IPS DF 4.7 (cell line): Measurements from ENCODE around the gene RNF227.
"Not testable (repeated sequence)": the region's sequence is repeated elsewhere in the genome, so short reads cannot be mapped to it uniquely, and the experiment has no call there.

Source experiments
- DNase-seq: peaks from one replicate; pipeline ENCODE4 v3.0.0-alpha.2; 2013; ENCODE audit warnings: low spot score; ENCODE audit errors: extremely low read depth

The RNF227 gene

GRCh38 chr17:7915611-7916384 is at the start of gene RNF227:
RNF227 (minus strand) TSS chr17:7916289; CDS start chr17:7916195, 94 bp downstream.
- DNase-seq: no peak

DNA sequence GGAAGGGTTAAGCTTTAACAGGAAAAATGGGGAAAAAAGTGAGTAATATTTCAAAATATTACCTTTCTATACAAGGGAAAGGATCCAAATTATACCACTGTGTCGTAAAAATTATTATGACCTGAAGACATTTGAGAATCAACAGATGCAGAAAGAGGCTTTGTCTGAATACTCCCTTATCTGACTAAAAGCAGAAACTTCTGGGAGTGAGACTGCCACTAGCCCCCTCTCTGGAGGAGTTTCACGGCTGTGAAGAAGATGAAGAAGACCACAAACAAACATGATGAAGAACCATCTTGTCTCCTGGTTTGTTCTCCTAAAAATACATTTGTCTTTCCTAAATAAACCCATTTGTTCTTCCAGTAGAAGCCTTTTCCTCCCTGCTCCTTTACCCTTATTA is 45.3 kb upstream of the RNF227 start:
- no peak for DNase-seq

DNA sequence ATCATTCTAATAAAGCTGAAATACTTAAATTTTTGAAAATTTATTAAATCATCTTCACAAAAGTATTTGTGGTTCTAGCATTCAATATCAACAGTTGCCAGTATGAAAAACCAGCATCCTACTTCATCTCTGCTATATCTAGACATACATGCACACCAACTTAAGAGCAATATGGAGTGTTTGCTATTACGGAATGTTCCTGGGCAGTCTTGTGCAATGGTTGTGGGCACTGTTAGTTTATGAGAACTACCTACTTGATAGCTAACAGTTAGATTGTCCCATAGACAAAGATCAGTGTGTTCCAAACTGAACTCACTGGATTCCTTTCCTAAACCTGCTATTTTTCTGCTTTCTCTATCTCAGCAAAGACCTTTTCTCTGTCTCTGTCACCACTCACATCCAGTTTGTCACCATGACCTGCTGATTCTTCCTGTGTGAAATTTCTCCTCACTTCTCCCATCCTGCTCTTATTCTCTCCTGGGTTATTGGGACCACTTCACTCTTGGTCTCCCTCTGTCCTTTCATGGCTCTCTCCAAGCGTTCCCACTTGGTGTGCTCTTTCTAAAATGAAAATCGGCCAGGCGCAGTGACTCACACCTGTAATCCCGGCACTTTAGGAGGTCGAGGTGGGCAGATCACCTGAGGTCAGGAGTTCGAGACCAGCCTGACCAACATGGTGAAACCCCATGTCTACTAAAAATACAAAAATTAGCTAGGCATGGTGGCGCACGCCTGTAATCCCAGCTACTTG is 43.6 kb upstream of the RNF227 start:
- DNase-seq: no peak

DNA sequence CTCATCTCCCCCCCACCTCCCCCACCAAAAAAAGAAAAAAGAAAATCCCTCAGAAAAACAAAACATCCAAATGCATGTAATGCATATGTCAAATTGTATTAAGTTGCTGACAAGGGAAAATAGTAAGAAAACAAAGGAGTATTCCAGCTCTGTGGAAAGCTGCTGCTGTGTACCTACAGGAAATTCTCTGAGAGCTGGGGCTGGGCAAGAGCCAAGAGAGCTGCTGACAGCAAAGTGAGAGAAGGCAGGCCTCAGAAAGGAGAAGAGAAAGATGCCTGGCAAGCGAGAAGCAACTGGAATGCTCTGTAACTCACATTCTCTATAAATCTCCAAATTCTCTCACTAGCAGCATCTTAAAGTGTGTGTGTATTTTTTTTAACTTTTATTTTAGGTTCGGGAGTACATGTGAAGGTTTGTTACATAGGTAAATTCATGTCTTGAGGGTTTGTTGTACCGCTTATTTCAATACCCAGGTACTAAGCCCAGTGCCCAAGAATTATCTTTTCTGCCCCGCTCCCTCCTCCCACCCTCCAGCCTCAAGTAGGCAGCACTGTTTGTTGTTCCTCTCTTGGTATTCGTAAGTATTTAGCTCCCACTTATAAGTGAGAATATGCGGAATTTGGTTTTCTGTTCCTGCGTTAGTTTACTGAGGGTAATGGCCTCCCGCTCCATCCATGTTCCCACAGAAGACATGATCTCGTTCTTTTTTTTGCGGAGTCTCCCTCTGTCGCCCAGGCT is 40.3 kb upstream of the RNF227 start:
- DNase-seq: no peak

DNA sequence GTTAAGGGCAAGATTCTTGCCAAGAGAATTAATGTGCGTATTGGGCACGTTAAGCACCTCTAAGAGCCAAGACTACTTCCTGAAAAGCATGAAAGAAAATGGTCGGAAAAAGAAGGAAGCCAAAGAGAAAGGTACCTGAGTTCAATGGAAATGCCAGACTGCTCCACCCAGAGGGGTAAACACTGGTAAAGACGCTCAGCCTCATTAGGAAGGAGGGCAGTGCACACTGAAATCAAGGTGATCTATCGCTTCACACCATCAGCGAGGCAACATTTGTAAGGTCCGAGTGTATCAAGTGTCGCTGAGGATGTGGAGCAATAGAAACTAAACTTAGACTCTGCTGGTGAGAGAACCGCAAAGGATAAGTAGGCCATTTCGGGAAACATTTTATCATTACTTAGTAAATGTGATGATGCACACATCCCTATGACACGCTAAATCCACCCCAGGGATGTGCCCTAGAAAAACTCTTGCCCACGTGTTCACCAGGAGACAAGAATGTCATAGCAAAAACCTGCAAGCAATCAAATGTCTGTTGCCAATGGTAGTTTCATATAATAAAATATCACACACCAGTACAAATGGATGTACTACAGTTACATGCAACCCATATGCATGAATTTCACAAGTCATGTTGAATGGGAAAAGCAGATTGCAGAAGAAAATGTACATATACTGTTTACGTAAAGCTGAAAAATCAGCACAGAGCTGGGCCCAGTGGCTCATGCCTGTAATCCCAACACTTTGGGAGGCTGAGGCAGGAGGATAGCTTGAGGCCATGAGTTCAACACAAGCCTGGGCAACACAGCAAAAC is 39.5 kb upstream of the RNF227 start:
- no peak for DNase-seq

- not testable (repeated sequence) for DNase-seq
Observed at GRCh38 chr17:7953266-7953665, 37.2 kb upstream of the RNF227 start.

DNA sequence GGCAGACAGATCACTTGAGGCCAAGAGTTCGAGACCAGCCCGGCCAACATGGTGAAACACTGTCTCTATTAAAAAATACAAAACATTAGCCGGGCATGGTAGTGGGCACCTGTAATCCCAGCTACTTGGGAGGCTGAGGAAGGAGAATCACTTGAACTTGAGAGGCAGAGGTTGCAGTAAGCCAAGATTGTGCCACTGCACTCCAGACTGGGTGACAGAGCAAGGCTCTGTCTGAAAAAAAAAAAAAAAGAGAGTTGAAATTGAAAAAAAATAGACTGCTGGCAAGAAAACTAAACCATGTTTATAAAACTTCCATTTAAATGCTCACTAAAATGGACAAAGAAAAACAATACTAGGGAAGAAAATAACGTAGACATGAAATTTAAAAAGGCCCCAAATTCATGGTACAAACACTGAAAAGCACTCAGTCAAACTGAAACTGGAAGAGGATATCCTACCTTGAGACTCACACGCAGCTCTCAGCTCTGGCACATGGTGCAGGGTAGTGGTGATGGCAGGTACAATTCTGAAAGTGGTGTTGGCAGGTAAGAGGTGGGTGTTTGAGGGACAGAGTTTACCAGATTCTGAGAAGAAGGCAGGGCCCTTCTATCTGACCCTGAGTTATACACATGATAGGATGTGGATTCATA is 35.2 kb upstream of the RNF227 start:
- DNase-seq: no peak

DNA sequence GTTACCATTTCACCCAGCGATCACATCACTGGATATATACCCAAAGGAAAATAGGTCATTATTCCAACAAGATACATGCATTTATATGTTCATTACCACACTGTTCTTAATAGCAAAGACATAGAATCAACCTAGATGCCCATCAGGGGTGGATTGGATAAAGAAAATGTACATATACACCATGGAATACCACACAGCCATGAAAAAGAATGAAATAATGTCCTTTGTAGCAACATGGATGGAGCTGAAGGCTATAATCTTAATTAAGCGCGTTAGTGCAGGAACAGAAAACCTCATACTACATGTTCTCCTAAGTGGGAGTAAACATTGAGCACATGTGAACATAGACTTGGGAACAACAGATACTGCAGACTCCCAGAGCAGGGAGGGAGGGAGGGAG is 34.5 kb upstream of the RNF227 start:
- DNase-seq: no peak

DNA sequence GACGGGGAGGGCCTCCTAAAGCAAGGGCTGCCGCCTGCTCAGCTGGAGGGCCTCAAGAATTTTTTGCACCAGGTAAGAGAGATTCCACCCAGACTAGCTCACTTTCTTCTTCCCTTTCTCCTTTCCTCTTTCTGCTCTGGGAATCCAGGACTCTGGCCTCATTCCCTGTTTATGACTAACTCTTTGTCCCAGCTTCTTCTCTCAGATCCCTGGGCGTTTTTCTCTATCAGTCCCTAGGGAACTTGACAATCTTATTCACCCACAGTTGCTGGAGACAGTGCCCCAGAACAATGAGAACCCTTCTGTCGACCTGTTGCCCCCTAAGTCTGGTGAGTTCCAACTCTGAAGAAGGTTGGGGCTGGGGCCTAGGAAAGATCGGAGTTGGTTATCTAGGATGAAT is 31.6 kb upstream of the RNF227 start:
- DNase-seq: no peak

DNA sequence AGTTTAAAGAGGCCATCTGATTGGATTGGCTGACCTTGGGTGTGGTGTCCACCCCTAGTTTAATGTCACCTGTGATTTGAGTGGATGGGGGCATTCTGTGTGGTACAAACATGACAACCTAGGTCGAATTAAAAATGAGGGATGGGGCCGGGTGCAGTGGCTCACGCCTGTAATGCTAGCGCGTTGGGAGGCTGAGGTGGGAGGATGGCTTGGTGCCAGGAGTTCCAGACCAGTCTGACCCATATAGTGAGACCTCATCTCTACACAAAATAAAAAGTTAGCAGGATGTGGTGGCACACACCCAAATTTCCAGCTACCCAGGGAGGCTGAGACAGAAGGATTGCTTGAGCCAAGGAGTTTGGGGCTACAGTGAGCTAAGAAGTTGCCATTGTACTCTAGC is 30.4 kb upstream of the RNF227 start:
- DNase-seq: no peak

DNA sequence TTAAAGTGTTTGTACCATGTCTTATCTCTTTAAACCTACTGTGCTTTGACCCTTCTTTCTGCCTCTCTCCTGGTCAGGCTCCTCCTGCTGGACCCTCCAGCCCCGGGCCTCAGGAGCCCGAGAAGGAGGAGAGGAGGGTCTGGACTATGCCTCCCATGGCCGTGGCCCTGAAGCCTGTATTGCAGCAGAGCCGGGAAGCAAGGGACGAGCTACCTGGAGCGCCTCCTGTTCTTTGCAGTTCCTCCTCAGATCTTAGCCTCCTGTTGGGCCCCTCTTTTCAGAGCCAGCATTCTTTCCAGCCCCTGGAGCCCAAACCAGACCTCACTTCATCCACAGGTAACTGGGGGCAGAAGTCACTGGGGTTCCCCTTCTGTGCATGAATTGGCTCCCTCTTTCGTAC is 29.6 kb upstream of the RNF227 start:
- no peak for DNase-seq

DNA sequence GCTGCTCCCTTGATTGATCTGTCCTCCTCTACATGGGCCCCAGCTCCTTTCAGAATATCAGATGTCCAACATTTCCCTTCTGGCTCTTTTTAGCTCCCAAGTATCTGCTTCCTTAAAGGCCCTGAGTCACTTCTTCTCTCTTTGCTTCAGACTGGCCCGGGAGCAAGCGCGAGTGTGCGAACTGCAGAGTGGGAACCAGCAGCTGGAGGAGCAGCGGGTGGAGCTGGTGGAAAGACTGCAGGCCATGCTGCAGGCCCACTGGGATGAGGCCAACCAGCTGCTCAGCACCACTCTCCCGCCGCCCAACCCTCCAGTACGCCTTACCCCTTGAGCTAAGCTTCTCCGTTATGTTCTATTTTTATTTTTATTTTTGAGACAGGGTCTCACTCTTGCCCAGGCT is 28.2 kb upstream of the RNF227 start:
- DNase-seq: no peak

- DNase-seq: no peak
Observed at GRCh38 chr17:7943291-7943690, 27.2 kb upstream of the RNF227 start.

DNA sequence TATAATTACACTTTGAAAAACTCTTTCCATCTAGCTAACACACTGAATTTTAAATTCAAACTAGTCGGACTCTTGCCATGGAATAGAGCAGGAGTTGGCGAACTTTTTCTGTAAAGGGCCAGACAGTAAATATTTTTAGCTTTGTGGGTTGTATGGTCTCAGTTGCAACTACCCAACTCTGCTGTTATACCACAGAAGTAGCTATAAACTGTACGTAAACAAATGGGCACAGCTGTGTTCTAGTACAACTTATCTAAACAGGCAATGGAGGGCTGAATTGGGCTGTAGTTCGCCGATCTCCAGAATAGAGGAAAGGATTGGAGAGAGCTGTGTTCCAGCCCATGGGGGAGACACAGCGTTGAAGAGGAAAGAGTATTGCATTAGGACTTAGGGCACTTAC is 24.7 kb upstream of the RNF227 start:
- DNase-seq: no peak

DNA sequence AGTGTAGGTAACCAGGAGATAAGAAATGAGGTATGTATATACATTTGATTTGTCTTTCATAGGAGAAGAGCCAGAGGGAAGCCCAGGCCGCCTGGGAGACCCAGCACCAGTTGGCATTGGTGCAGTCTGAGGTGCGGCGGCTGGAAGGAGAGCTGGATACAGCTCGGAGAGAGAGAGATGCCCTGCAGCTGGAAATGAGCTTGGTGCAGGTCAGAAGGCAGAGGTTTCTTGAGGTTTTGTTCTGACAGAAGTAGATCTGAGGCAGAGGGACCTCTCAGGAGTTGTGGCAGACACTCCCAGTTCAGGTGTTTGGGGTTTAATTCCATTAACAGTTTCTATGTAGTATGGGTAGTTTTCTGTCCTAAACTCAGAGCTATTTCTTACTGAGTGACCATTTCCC is 23.9 kb upstream of the RNF227 start:
- DNase-seq: no peak

DNA sequence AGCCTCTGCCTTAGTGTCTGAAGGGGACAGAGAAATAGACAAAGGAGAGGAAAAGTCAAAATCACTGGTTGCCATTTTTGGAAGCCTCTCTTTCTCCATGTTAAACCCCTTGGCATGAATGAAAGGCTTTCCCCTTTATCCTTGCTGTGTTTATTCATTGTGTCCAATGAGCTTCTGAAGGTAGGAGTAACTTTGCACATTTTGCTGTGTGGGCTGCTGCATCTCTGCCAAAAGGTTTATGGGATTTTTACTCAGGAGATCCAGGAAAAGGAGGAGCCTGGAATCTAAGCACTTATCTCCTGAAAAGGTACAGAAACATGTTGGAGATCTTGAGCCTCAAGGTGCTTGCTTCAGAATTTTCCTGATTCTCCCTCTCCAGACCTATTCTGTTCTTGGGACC is 19.8 kb upstream of the RNF227 start:
- no peak for DNase-seq

- no peak for DNase-seq
Observed at GRCh38 chr17:7932949-7933348, 16.9 kb upstream of the RNF227 start.

- DNase-seq: no peak
Observed at GRCh38 chr17:7932483-7932891, 16.4 kb upstream of the RNF227 start.

DNA sequence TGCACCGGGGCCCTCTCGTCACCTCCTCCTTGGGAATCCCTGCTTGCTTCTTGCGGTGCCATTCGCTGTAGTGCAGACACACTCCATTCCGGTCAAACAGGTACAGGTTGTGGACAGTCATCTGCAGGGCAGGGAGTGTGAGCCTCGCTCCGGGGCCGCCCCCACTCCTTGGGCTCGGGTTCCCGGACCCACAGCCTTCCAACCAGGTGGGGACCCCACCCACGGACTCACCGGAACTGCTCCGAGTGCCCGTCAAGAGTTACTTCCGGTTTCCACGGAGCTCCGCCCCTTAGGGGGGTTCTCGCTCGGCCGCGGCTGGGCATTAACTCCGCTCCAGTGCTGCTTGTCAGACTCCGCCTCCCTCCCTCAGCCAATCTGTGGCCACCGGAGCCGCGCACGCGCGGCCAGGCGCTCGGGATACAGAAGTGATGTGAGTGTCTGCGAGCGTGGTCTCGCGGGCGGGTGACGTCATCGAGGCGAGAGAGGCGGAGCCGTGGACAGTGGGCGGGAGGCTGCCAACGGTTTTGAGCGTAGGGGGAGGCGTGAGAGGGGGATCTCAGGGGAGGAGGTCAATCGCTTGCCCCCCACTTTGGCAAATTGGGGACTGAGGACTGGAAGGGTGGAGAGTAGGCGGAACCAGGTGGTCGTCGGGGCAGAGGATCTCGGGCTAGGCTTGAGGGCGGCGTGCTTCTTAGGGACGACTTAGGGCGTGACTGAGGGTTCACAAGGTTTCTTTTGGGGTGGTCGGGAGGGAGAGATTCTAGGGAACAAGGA is 15.8 kb upstream of the RNF227 start, which contains the start of the genes CNTROB and TRAPPC1:
Gene CNTROB, plus strand, starts transcription at position 498 of the 774 bp plus-strand sequence. CDS start 874 bp downstream, outside the sequence.
Gene TRAPPC1, minus strand, starts transcription at position 238 of the 774 bp plus-strand sequence. Its CDS starts 117 bp downstream, at position 121.
- DNase-seq: no peak
